ENCODE data around the gene IPO8.

IPO8 gene

GRCh38 chr12:30707613-30708342, 12.1 kb upstream of the IPO8 start:
- no peak for DNase-seq (ENCODE audit: extremely low spot score)
- CTCF ChIA-PET: interaction anchor here (0.7 kb wide), 1 partner anchor 37 kb away, joined by 5 read pairs; no protein-coding TSS in a partner anchor
- POLR2A ChIA-PET: interaction anchor here (1.2 kb wide), 1 partner anchor 12 kb away, joined by 4 read pairs; the partner anchor contains the start of gene IPO8
- TF ChIP-seq SUZ12 (IDR thresholded peaks at IDR 0.05) (no peak), TARDBP (IDR thresholded peaks at IDR 0.05) (no peak), L3MBTL2 (conservative IDR thresholded peaks at IDR 0.05) (no peak), CTBP1 (IDR thresholded peaks at IDR 0.05; ENCODE audit: borderline replicate concordance) (no peak), NFRKB (IDR thresholded peaks at IDR 0.05) (no peak), FOXM1 (IDR thresholded peaks at IDR 0.05; ENCODE audit: borderline replicate concordance) (no peak), FOXK2 (IDR thresholded peaks at IDR 0.05) (no peak), LEF1 (IDR thresholded peaks at IDR 0.05; ENCODE audit: borderline replicate concordance) (no peak)
- TF ChIP-seq, protein P1, sequence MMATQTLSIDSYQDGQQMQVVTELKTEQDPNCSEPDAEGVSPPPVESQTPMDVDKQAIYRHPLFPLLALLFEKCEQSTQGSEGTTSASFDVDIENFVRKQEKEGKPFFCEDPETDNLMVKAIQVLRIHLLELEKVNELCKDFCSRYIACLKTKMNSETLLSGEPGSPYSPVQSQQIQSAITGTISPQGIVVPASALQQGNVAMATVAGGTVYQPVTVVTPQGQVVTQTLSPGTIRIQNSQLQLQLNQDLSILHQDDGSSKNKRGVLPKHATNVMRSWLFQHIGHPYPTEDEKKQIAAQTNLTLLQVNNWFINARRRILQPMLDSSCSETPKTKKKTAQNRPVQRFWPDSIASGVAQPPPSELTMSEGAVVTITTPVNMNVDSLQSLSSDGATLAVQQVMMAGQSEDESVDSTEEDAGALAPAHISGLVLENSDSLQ (IDR thresholded peaks at IDR 0.05): no peak

DNA sequence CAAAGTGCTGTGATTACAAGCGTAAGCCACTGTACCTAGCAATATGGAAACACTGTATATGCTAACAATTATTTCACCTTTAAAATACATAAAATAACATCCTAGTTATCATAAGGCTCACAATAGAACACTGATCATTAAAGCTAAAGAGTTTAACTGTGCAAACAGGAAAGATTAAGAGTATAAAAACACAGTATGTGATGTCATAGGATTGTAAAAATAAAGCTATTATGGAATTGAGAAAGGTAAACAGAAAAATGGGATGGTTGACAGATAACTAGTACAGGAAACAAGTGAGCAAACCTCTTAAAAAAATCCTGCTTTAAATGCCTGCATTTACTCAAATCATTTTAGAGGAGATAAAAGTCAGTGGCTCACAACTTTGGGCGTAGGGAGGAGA, 10.8 kb upstream of the IPO8 start:
- ChIA-PET CTCF (interaction anchor here (1.0 kb wide), 1 partner anchor 47 kb away, joined by 3 read pairs; no protein-coding TSS in a partner anchor), POLR2A (interaction anchor here (0.6 to 0.9 kb wide), 2 partner anchors 11 kb away, joined by 4 to 6 read pairs; partner anchors contain the start of gene IPO8)
- no peak for TF ChIP-seq BHLHE40 (IDR thresholded peaks at IDR 0.05; ENCODE audit: borderline replicate concordance)
- TF ChIP-seq ZNF384 (IDR thresholded peaks at IDR 0.05): no peak
- no peak for TF ChIP-seq FOXK2 (IDR thresholded peaks at IDR 0.05)
- no peak for TF ChIP-seq FOXA1 (IDR thresholded peaks at IDR 0.05)
- no peak for TF ChIP-seq LEF1 (IDR thresholded peaks at IDR 0.05; ENCODE audit: borderline replicate concordance)
- no peak for TF ChIP-seq L3MBTL2 (conservative IDR thresholded peaks at IDR 0.05)
- TF ChIP-seq SP1 (IDR thresholded peaks at IDR 0.05): no peak
- no peak for TF ChIP-seq HDGF (IDR thresholded peaks at IDR 0.05; ENCODE audit: borderline replicate concordance)
- TF ChIP-seq ARNT (IDR thresholded peaks at IDR 0.05): no peak
- TF ChIP-seq, protein P1 (IDR thresholded peaks at IDR 0.05): no peak
- no peak for TF ChIP-seq CTBP1 (IDR thresholded peaks at IDR 0.05; ENCODE audit: borderline replicate concordance)
- no peak for TF ChIP-seq FOXM1 (IDR thresholded peaks at IDR 0.05; ENCODE audit: borderline replicate concordance)
- no peak for TF ChIP-seq NFRKB (IDR thresholded peaks at IDR 0.05)
- no peak for TF ChIP-seq SUZ12 (IDR thresholded peaks at IDR 0.05)
- no peak for TF ChIP-seq TARDBP (IDR thresholded peaks at IDR 0.05)
- no peak for TF ChIP-seq ELF4 (IDR thresholded peaks at IDR 0.05)
- no peak for DNase-seq (ENCODE audit: extremely low spot score)

GRCh38 chr12:30701056-30701455, 5.4 kb upstream of the IPO8 start:
- DNase-seq (ENCODE audit: extremely low spot score): no peak
- ChIA-PET POLR2A (no interaction called here), CTCF (no interaction called here)
- TF ChIP-seq NFRKB (IDR thresholded peaks at IDR 0.05) (no peak), ARNT (IDR thresholded peaks at IDR 0.05) (no peak), BHLHE40 (IDR thresholded peaks at IDR 0.05; ENCODE audit: borderline replicate concordance) (no peak), CTBP1 (IDR thresholded peaks at IDR 0.05; ENCODE audit: borderline replicate concordance) (no peak), ZNF384 (IDR thresholded peaks at IDR 0.05) (no peak)

GRCh38 chr12:30700216-30700900, 4.7 kb upstream of the IPO8 start:
- ChIA-PET POLR2A (no interaction called here), CTCF (interaction anchor here (0.5 kb wide), 1 partner anchor 15 kb away, joined by 3 read pairs; no protein-coding TSS in a partner anchor)
- TF ChIP-seq TARDBP (IDR thresholded peaks at IDR 0.05): no peak
- TF ChIP-seq SP1 (IDR thresholded peaks at IDR 0.05): no peak
- no peak for TF ChIP-seq ELF4 (IDR thresholded peaks at IDR 0.05)
- no peak for TF ChIP-seq NFRKB (IDR thresholded peaks at IDR 0.05)
- no peak for TF ChIP-seq FOXK2 (IDR thresholded peaks at IDR 0.05)
- TF ChIP-seq, protein P1 (IDR thresholded peaks at IDR 0.05): no peak
- no peak for TF ChIP-seq ARNT (IDR thresholded peaks at IDR 0.05)
- TF ChIP-seq FOXA1 (IDR thresholded peaks at IDR 0.05): no peak
- no peak for TF ChIP-seq FOXM1 (IDR thresholded peaks at IDR 0.05; ENCODE audit: borderline replicate concordance)
- no peak for TF ChIP-seq ZNF384 (IDR thresholded peaks at IDR 0.05)
- TF ChIP-seq SUZ12 (IDR thresholded peaks at IDR 0.05): no peak
- no peak for TF ChIP-seq BHLHE40 (IDR thresholded peaks at IDR 0.05; ENCODE audit: borderline replicate concordance)
- no peak for TF ChIP-seq L3MBTL2 (conservative IDR thresholded peaks at IDR 0.05)
- TF ChIP-seq HDGF (IDR thresholded peaks at IDR 0.05; ENCODE audit: borderline replicate concordance): no peak
- no peak for TF ChIP-seq CTBP1 (IDR thresholded peaks at IDR 0.05; ENCODE audit: borderline replicate concordance)
- TF ChIP-seq LEF1 (IDR thresholded peaks at IDR 0.05; ENCODE audit: borderline replicate concordance): no peak
- no peak for DNase-seq (ENCODE audit: extremely low spot score)

DNA sequence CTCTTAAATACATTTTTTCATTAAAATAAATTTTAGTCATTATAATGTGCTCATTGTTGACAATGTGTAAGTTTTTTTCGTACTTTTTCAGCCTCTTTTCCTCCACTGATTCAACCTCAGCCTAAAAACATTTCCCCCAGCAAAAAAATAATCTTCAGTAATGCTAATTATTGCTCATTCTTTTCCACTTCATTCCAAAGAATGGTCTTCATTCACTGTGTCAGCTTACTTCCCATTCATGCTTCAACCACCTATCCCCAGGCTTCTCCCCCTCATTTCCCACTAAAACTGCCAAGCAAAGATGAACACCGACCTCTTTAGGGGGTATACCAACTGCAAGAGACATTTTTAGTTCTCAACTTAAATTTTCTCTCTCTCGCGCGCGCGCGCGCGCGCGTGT, 2.7 kb upstream of the IPO8 start:
- ChIA-PET POLR2A (no interaction called here), CTCF (no interaction called here)
- no peak for TF ChIP-seq L3MBTL2 (conservative IDR thresholded peaks at IDR 0.05)
- no peak for TF ChIP-seq ARNT (IDR thresholded peaks at IDR 0.05)
- no peak for TF ChIP-seq LEF1 (IDR thresholded peaks at IDR 0.05; ENCODE audit: borderline replicate concordance)
- TF ChIP-seq BHLHE40 (IDR thresholded peaks at IDR 0.05; ENCODE audit: borderline replicate concordance): no peak
- no peak for TF ChIP-seq FOXM1 (IDR thresholded peaks at IDR 0.05; ENCODE audit: borderline replicate concordance)
- TF ChIP-seq SP1 (IDR thresholded peaks at IDR 0.05): no peak
- no peak for TF ChIP-seq HDGF (IDR thresholded peaks at IDR 0.05; ENCODE audit: borderline replicate concordance)
- no peak for TF ChIP-seq ZNF384 (IDR thresholded peaks at IDR 0.05)
- TF ChIP-seq, protein P1 (IDR thresholded peaks at IDR 0.05): no peak
- no peak for TF ChIP-seq FOXK2 (IDR thresholded peaks at IDR 0.05)
- no peak for TF ChIP-seq ELF4 (IDR thresholded peaks at IDR 0.05)
- TF ChIP-seq TARDBP (IDR thresholded peaks at IDR 0.05): no peak
- no peak for TF ChIP-seq NFRKB (IDR thresholded peaks at IDR 0.05)
- no peak for TF ChIP-seq FOXA1 (IDR thresholded peaks at IDR 0.05)
- TF ChIP-seq SUZ12 (IDR thresholded peaks at IDR 0.05): no peak
- no peak for DNase-seq (ENCODE audit: extremely low spot score)
